Fibroblast of skin of right quadriceps (primary cell): ENCODE results near the gene LHX4.

Experiments
- DNase-seq: peaks from one replicate; pipeline ENCODE4 v3.0.0-alpha.2; 2013

Gene LHX4

GRCh38 chr1:180247061-180247460 is 17.0 kb downstream of the LHX4 start:
- DNase-seq: no peak

DNA sequence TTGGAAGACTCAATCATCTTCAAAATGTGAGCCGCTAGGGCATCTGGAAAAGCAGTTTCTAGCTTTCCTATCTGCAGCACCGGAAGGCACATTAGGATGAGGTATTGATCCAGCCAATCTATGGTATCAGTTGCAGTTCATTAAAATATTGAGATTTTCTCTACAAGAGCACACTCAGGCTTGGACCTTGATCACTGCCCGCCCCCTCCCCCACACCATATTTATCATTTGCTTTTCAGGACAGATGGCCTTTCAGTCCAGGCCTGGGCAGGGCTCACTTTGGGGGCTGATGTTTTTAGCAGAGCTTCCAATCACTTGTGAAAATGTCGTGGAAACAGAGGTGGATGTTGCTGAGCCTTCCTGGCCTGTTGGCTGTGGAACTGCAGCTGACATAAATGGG is 17.5 kb downstream of the LHX4 start:
- no peak for DNase-seq

DNA sequence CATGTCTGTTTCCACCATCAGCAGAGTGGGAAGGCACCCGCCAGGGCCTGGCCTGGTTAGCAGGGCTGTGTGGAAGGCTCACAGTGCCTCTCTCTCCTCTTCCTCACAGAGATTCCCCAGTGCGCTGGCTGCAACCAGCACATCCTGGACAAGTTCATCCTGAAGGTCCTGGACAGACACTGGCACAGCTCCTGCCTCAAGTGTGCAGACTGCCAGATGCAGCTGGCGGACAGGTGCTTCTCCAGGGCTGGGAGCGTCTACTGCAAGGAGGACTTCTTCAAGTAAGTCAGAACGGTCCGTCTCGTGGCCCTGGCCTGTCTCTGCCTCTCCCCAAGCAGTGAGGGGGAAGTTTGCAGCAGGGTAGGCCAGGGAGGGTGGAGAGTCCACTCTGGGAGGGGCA is 18.1 kb downstream of the LHX4 start:
- no peak for DNase-seq

GRCh38 chr1:180248731-180249681 is 18.9 kb downstream of the LHX4 start:
- no peak for DNase-seq

DNA sequence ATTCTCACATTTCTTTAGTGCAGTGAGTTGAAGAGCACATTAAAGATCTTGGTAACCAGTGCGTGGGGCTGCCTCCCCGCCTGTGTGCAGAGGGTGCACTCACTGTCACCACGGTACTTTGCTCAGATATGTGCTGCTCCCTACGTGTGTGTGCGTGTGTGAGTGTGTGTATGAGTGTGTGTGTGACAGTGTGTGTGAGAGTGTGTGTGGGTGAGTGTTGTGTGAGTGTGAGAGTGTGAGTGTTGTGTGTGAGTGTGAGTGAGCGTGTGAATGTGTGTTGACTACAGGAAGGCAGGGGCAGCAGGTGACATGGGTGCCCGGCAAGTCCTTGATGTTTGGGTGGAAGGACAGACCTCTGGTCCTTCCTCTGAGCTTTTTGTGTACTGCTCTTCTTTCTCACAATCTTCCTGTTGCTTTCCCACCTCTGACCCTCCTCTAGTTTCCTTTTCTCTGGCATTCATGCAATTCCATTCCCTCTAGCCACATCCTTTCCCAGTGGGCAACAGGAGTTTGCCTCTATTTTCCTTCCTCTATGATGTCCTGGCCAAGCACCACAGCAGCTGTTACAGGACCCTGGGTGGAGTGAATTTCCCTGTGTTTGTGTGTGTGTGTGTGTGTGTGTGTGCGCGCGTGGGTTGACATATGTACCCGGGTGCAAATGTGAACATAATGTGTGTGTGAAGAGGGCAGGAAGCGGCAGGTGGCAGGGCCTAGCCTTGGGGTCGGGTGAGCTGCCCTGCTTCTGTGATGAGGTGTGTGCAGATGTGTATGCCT is 19.8 kb downstream of the LHX4 start:
- no peak for DNase-seq

- no peak for DNase-seq
Observed at GRCh38 chr1:180250499-180250770, 20.4 kb downstream of the LHX4 start.

DNA sequence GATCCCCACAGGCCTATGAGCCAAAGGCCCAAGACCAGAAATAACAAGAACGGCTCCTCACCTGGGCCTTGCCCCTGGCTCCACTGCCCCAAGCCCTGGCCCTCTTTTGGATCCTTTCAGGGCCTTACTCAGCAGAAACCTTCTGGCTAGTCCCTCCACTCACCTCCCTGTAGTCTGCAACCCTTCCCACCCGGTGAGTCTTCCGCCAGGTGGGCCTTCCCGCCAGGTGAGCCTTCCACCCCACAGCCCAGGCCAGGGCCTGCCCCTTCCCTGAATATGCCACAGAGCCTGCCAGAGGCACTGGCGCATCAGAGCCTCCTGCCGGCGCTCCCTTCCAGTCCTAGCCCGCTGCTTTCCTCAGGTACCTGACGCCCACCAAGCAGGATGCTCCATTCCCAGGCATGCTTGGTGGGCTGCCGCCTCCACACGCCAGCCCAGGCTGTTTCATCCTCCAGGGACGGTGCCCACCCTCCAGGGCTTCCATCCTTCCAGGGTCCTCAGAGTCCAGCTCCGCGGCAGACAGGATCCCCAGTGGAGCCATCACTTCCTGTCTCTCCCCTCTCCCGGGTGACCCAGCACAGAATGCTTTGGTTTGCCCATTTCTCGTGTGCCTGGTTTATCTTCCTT is 20.9 kb downstream of the LHX4 start:
- DNase-seq: no peak

DNA sequence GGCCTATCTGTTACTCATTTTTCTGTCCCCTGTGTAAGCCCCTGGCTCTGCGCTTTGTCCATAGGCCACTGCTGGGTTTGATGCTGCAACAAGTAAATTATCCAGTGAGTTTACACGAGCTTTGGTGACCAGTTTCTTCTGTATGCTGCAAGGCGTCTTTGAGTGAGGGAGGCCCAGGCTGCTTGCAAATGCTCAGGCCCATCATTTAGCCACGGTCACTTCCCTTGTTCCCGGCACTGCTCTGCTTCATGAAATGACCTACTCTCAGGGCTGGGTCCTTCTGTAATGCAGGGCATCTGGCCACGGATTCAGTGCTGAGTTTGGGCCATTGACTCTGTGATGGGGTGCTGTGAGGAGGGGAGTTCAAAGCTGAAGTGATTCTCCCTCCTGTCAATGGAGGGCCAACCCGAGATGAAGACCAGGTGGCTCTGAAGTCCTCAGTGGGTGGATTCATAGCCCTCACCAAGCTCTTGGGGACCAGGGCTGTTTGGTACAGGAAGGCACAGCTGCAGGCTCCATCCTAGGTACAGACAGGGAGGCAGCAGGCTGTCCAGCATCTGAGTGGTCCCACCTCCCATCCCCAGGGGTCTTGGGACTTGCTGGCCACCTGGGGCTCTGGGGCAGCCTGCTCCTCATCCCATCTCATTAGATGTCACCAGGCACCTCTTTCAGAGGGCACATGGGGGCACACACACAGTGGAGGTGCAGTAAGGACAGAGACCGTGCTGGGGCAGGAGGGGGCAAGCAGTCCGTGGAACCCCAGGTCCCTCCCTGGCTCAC is 21.7 kb downstream of the LHX4 start:
- no peak for DNase-seq

DNA sequence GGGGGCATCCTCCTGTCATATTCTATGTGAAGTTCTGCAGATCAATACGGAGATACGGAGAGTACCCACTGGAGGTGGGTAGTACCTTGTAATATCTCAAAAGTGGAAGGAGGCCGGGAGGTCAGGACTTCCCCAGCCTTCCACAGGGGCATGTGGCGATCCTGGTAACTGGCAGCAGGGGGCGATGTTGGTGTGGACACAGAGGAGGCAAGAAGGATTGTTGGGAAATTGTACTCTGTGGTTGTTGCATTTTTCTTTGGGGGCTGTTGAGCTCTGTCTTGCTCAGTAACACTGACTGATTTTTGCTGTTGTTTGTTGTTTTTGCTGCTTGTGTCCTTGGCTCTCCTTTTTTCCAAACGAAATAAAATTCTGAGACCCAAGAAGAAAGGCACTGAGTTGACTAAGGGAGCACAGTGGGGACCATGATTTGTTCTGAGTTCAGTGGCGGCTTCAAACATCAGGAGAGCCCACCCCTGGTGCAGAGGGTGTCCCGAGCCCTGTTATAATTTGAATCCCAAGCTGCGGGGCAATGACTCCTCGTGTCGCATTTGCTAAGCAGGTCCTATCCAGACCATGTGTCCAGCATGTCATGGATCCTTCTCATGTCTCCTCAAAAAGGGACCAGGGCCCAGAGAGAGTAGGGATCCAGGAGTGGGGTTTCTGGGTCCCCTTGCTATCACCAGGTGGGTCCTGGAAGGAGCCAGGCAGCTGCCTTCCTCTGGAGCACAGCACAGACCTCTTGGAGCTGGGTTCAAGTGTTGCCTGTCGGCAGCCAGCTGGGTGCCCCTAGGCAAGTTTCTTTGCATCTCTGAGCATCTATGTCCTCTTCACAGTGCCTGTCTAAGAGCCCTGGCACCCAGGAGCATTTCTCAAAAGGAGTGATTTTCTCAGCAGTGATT is 22.8 kb downstream of the LHX4 start:
- DNase-seq: peak; percentile 45

DNA sequence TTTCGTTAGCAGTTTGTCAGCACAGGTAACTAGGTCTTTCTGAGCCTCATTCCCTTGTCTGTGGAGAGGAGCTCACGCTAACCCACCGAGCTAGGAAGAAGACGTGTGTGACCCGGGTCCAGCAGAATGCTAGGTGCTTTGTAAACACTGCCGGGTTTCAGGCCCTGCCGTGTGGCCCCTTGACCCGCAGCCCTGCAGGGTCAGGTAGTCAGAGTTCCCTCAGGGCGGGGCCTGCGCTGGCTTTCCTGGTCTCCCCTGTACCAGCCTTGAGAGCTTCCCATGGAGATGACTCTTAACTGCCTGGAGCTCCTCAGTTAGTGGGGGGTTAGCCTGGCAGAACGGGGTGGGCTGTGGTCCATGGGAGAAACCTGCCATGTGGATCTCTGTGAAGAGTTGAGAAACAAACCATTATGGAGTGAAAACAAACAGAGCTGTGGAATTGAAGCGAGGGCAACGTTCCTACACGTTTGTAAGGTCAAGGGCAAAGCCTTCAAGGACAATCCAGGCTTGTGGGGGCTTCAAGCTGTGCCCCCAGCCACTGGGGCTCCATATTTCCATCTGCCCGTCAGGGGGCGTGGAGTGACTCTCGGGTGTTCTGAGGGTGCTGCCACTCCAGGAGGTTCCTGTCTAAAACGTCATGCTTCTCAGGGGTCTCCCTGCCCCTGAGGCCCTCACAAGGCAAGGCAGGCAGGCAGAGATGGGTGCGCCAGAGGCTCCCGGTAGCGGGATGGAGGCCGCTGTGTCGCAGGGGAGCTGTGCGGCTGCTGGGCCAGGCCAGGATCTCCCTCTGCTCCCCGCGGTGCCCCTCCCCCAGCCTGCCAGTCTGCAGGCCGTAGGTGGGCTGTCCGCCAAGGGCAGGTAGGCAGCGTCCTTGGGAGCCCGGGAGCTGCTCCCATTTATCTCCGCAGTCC is 23.8 kb downstream of the LHX4 start:
- no peak for DNase-seq

GRCh38 chr1:180254496-180254819 is 24.4 kb downstream of the LHX4 start:
- no peak for DNase-seq

GRCh38 chr1:180254854-180255253 is 24.8 kb downstream of the LHX4 start:
- DNase-seq: no peak

GRCh38 chr1:180255536-180256340 is 25.7 kb downstream of the LHX4 start:
- DNase-seq: peak; percentile 22

DNA sequence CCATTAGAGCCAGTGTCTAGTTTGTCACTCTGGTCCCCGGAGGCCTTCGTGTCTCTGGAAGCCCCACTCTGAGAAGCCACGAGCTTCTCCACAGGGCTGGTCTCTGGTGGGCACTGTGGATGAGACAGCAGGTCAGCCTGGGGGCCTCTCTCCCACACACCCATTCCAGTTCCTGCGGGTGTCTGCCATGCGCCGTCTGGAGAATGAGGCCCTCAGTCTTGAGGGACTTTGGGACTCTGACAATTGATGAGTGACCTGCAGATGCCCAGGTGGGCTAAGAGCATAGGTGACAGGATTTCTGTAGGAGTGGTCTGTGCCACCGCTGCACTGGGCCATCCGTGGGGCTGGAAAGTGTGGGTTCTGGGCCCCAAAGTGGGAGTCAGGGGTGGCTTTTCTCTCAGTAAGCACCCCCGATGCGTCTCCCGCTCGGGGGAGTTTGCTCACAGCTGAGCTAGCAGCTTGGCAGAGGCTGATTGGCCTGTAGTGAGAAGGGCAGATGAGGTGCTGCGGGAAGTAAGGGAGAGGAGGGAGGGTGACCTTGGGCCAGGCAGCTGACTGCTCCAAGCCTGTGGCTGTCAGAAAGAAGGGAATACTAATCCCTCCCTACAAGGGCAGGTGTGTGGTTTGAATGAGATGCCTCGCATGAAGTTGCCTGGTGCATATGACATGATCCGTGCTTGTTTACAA is 26.4 kb downstream of the LHX4 start:
- no peak for DNase-seq

DNA sequence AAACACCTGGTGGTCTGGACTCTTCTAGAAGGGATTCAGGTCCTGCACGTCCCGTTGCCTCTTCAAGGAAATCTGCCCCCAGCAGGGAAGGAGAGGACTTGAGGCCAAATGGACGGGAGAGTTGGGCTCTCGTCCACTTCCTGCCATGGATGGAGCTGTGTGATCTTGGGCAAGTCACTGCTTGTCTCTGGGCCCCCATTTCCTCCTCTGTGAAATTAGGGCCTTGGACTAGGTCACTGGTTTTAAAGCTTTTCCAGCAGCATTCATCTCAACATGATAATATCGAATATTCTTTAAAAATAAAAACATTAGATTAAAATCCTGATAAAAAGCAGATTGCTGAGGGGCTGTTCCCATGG is 26.9 kb downstream of the LHX4 start:
- DNase-seq: no peak

DNA sequence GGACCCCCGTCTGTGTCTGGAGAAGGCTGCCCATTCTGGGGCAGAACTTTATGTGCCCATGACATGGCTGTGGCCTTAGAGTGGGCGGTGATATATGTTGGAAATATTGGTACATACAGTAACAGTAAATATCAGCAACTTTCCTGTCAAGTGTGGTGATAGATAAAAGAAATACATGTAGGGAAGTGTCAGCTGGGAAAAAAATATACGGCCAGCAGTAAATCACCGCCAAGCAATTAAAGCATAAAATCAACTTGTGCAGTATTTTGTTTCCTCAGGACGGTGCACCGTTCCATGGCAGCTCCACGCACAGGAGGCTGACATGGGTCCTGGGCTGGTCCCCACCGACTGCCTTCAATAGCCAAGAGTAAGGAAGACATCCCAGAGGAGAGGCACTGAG is 27.4 kb downstream of the LHX4 start:
- DNase-seq: no peak

- DNase-seq: no peak
Observed at GRCh38 chr1:180258290-180258689, 28.2 kb downstream of the LHX4 start.

DNA sequence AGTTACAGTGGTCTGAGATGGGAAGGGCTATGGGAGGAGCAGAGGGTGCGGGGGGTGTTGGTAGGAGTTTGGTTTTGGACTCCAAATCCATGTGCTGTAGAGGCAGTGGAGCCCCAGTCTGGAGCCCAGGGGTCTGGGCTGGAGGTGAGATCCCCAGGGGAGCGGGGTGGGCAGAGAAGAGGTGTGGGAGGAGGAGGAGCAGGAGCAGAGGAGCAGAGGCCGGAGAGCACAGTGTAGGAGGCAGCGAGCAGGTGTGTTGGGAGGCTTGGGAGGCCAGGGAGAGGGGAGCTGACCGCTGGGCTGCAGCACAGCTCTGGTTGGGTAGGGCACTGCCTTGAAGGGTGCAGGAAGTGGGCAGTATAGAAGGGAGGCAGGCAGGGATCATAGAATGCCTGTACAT is 28.9 kb downstream of the LHX4 start:
- no peak for DNase-seq
